OCI-LY7 (cell line): Measurements from ENCODE around the gene POLR2I. TPM values are rescaled to one million over a fixed set of nuclear protein-coding genes. Genes with fewer than 3 reads are reported as not detected.

Experiments used
- BruUV-seq: library from RNA; stranded (reverse); fragments of 400-500 nt; replicated peaks from 2 replicates; lab custom pipeline; 2021; lab: Mats Ljungman, UMichigan
- CTCF ChIA-PET: fragments of 300-600 bp; sonication (Branson Sonifier 250); formaldehyde crosslinking; loops from one replicate; lab custom pipeline; 2022; ENCODE audit warnings: antibody characterized with exemption; ENCODE audit not compliant: unreplicated experiment; lab: Charles Lee
- POLR2A ChIA-PET: fragments of 300-600 bp; sonication (Branson Sonifier 250); formaldehyde crosslinking; loops from one replicate; lab custom pipeline; 2022; ENCODE audit warnings: antibody characterized with exemption; lab: Charles Lee
- DNase-seq: peaks from one replicate; pipeline ENCODE4 v3.0.0-alpha.2; 2015; ENCODE audit warnings: low spot score
- H2AFZ ChIP-seq: fragments of 200-600 bp; sonication (generic), shearing (Covaris generic); 2 replicates; pipeline ENCODE4 v1.6.1; 2014; ENCODE audit warnings: mild to moderate bottlenecking, antibody characterized with exemption, low read length, moderate library complexity
- H3K27ac ChIP-seq: fragments of 200-600 bp; sonication (generic); 2 replicates; pipeline ENCODE4 v1.5.1; 2014; ENCODE audit warnings: mixed run types, low read depth, mild to moderate bottlenecking, moderate library complexity, low read length, inconsistent platforms; ENCODE audit not compliant: poor library complexity, severe bottlenecking
- H3K36me3 ChIP-seq: fragments of 200-600 bp; sonication (generic); 2 replicates; pipeline ENCODE4 v1.6.1; 2014; ENCODE audit warnings: mild to moderate bottlenecking, antibody characterized with exemption, low read length, moderate library complexity, mixed read lengths; ENCODE audit not compliant: insufficient read depth
- H3K4me1 ChIP-seq: fragments of 200-600 bp; sonication (generic); 2 replicates; pipeline ENCODE4 v1.5.1; 2014; ENCODE audit warnings: mild to moderate bottlenecking, low read length; ENCODE audit not compliant: insufficient read depth, poor library complexity, severe bottlenecking
- H3K4me2 ChIP-seq: fragments of 200-600 bp; sonication (generic); 2 replicates; pipeline ENCODE4 v1.6.1; 2014; ENCODE audit warnings: mild to moderate bottlenecking, low read length
- H3K4me3 ChIP-seq: fragments of 200-600 bp; sonication (generic); 2 replicates; pipeline ENCODE4 v1.5.1; 2014; ENCODE audit warnings: mild to moderate bottlenecking, low read depth, low read length; ENCODE audit not compliant: poor library complexity, severe bottlenecking
- H3K79me2 ChIP-seq: fragments of 200-600 bp; sonication (generic); 2 replicates; pipeline ENCODE4 v1.6.1; 2016; ENCODE audit warnings: low read depth, mild to moderate bottlenecking, low read length, moderate library complexity, mixed read lengths; ENCODE audit not compliant: insufficient read depth
- H3K9me2 ChIP-seq: fragments of 200-600 bp; sonication (generic); 2 replicates; pipeline ENCODE4 v1.6.1; 2016; ENCODE audit warnings: mild to moderate bottlenecking, low read length, mixed read lengths; ENCODE audit not compliant: insufficient read depth
- H3K9me3 ChIP-seq: fragments of 200-600 bp; sonication (generic); 2 replicates; pipeline ENCODE4 v1.6.1; 2014; ENCODE audit warnings: mild to moderate bottlenecking, mixed run types, low read length, mixed read lengths
- H4K20me1 ChIP-seq: fragments of 200-600 bp; sonication (generic); 2 replicates; pipeline ENCODE4 v1.6.1; 2014; ENCODE audit warnings: mild to moderate bottlenecking, antibody characterized with exemption, low read length, moderate library complexity, mixed read lengths; ENCODE audit not compliant: insufficient read depth
- CTCF ChIP-seq: fragments of 200-600 bp; sonication (generic); conservative IDR thresholded peaks from 2 replicates; pipeline ENCODE4 v1.5.1; 2014; ENCODE audit warnings: mild to moderate bottlenecking, antibody characterized with exemption, low read length, moderate library complexity, mixed read lengths
- EZH2phosphoT487 ChIP-seq: fragments of 200-600 bp; sonication (generic); IDR thresholded peaks from 2 replicates; pipeline ENCODE4 v1.6.1; 2018; ENCODE audit warnings: low read depth, borderline replicate concordance, mild to moderate bottlenecking, mixed run types, antibody characterized with exemption, low read length, moderate library complexity, mixed read lengths
- intact Hi-C: fragments of 100-400 bp; cut with micrococcal nuclease; formaldehyde crosslinking; loops from one replicate; pipeline ENCODE4 v1.10.0; 2022; ENCODE audit not compliant: unreplicated experiment
- total RNA-seq, 2 experiments: library from RNA; depleted of rRNA in 1 of 2; stranded (reverse); fragments of >200 nt in 1 of 2; shearing (Covaris generic) in 1 of 2; gene quantifications; 2 replicates each; pipeline ENCODE4 v1.2.3, GENCODE V29; 2014 to 2022

The POLR2I gene
- total RNA-seq, 2 experiments from 2014 or later: 78.6 to 151 TPM

- Histone ChIP-seq H3K79me2 (no peaks in the 10 kb centered on the region), H3K36me3 (no peaks in the 10 kb centered on the region), H4K20me1 (no peaks in the 10 kb centered on the region), H3K27ac (no peak overlapping the region), H3K4me3 (no peak overlapping the region), H3K4me2 (no peak overlapping the region), H3K9me3 (no peaks in the 10 kb centered on the region), H2AFZ (no peak overlapping the region), H3K9me2 (no peaks in the 10 kb centered on the region), H3K4me1 (no peaks in the 10 kb centered on the region)
- POLR2A ChIA-PET: interaction anchor here (0.6 kb wide), 1 partner anchor 168 kb away, joined by 3 read pairs; no protein-coding TSS in a partner anchor
- no peak for TF ChIP-seq CTCF
- TF ChIP-seq EZH2phosphoT487: no peak
- CTCF ChIA-PET: no interaction called here
- no peak for DNase-seq
- intact Hi-C loops: no loop called here
- no TSS peak for BruUV-seq
Measured at GRCh38 chr19:36160821-36161596, 46.3 kb upstream of the POLR2I start.

GRCh38 chr19:36153126-36153525 is 38.5 kb upstream of the POLR2I start:
- no TSS peak for BruUV-seq

More at GRCh38 chr19:36153126-36153525, 38.5 kb upstream of the POLR2I start:
- no peak overlapping the region for H3K4me3 ChIP-seq
- TF ChIP-seq EZH2phosphoT487 (no peak), CTCF (no peak)
- H3K79me2 ChIP-seq: no peaks in the 10 kb centered on the region
- no peaks in the 10 kb centered on the region for H3K4me1 ChIP-seq
- H3K4me2 ChIP-seq: no peak overlapping the region
- no peak overlapping the region for H2AFZ ChIP-seq
- CTCF ChIA-PET: no interaction called here
- POLR2A ChIA-PET: no interaction called here
- no peaks in the 10 kb centered on the region for H4K20me1 ChIP-seq
- no peak for DNase-seq
- intact Hi-C loops: no loop called here
- peaks cover 27% of the 10 kb centered on the region; the same call in 1 of the 2 replicates for H3K36me3 ChIP-seq
- no peaks in the 10 kb centered on the region for H3K9me2 ChIP-seq
- no peak overlapping the region for H3K27ac ChIP-seq
- H3K9me3 ChIP-seq: no peaks in the 10 kb centered on the region
